Esophagus squamous epithelium (tissue), 4 donors: ENCODE results near the gene SLC2A4RG.

Source experiments
- POLR2A ChIP-seq, 4 donors: fragments of 450-650 bp; IDR thresholded peaks; one replicate each; pipeline ENCODE4 v1.6.1; 2017; ENCODE audit warnings: antibody characterized with exemption in 4 of 4, mild to moderate bottlenecking in 4 of 4, moderate library complexity in 3 of 4
- TF ChIP-seq, protein P1 (sequence below), 6 experiments: fragments of 450-650 bp in 4 of 6; fragments of 200-600 bp in 2 of 6; sonication (generic) in 2 of 6; IDR thresholded peaks; one replicate each; pipeline ENCODE4 v1.5.1; 2016 to 2019; ENCODE audit warnings: antibody characterized with exemption in 6 of 6, mild to moderate bottlenecking in 4 of 6, moderate library complexity in 4 of 6

GRCh38 chr20:63699466-63700198 is 39.9 kb upstream of the SLC2A4RG start:
- TF ChIP-seq POLR2A (IDR thresholded peaks at IDR 0.05): no peak
- TF ChIP-seq, protein P1, sequence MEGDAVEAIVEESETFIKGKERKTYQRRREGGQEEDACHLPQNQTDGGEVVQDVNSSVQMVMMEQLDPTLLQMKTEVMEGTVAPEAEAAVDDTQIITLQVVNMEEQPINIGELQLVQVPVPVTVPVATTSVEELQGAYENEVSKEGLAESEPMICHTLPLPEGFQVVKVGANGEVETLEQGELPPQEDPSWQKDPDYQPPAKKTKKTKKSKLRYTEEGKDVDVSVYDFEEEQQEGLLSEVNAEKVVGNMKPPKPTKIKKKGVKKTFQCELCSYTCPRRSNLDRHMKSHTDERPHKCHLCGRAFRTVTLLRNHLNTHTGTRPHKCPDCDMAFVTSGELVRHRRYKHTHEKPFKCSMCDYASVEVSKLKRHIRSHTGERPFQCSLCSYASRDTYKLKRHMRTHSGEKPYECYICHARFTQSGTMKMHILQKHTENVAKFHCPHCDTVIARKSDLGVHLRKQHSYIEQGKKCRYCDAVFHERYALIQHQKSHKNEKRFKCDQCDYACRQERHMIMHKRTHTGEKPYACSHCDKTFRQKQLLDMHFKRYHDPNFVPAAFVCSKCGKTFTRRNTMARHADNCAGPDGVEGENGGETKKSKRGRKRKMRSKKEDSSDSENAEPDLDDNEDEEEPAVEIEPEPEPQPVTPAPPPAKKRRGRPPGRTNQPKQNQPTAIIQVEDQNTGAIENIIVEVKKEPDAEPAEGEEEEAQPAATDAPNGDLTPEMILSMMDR (IDR thresholded peaks at IDR 0.05): no peak
